GM23338 (cell line): ENCODE results near the gene CACNA1H. TPM values are rescaled to one million over a fixed set of nuclear protein-coding genes. Genes with fewer than 3 reads are reported as not detected.

Experiments used
- ATAC-seq: fragments of 200-7000 bp; cut with Tn5 transposase; 3 replicates; pipeline ENCODE4 v1.9.1; 2020
- DNase-seq: peaks from one replicate; pipeline ENCODE4 v3.0.0-alpha.2; 2015; ENCODE audit warnings: low spot score
- H2AFZ ChIP-seq: fragments of 200-600 bp; sonication (generic); 2 replicates; pipeline ENCODE4 v1.8.0; 2016; ENCODE audit warnings: antibody characterized with exemption, mild to moderate bottlenecking, moderate library complexity
- H3F3A ChIP-seq: fragments of 200-600 bp; sonication (generic); replicated peaks from 2 replicates; pipeline ENCODE4 v1.8.0; 2017; ENCODE audit warnings: antibody characterized with exemption, mixed run types, low read depth
- H3K27ac ChIP-seq: fragments of 200-600 bp; sonication (generic); 2 replicates; pipeline ENCODE4 v1.6.1; 2016; ENCODE audit warnings: low read depth
- H3K27me3 ChIP-seq: fragments of 200-600 bp; sonication (generic); 2 replicates; pipeline ENCODE4 v1.8.0; 2016; ENCODE audit warnings: mild to moderate bottlenecking, mixed run types, moderate library complexity; ENCODE audit not compliant: insufficient read depth
- H3K36me3 ChIP-seq: fragments of 200-600 bp; sonication (generic); 2 replicates; pipeline ENCODE4 v1.8.0; 2016; ENCODE audit warnings: mild to moderate bottlenecking; ENCODE audit not compliant: insufficient read depth
- H3K4me1 ChIP-seq: fragments of 200-600 bp; sonication (generic); 2 replicates; pipeline ENCODE4 v1.8.0; 2016; ENCODE audit warnings: mild to moderate bottlenecking, moderate library complexity; ENCODE audit not compliant: insufficient read depth
- H3K4me2 ChIP-seq: fragments of 200-600 bp; sonication (generic); 2 replicates; pipeline ENCODE4 v1.7.1; 2017; ENCODE audit warnings: mixed run types
- H3K4me3 ChIP-seq: fragments of 200-600 bp; sonication (generic); 2 replicates; pipeline ENCODE4 v1.6.1; 2016; ENCODE audit warnings: mixed run types
- H3K79me2 ChIP-seq: fragments of 200-600 bp; sonication (generic); replicated peaks from 2 replicates; pipeline ENCODE4 v1.8.0; 2017; ENCODE audit warnings: mild to moderate bottlenecking; ENCODE audit not compliant: insufficient read depth
- H3K9me2 ChIP-seq: fragments of 200-600 bp; sonication (generic); 2 replicates; pipeline ENCODE4 v1.8.0; 2017; ENCODE audit not compliant: insufficient read depth
- H4K20me1 ChIP-seq: fragments of 200-600 bp; sonication (generic); replicated peaks from 2 replicates; pipeline ENCODE4 v1.8.0; 2017; ENCODE audit warnings: mild to moderate bottlenecking; ENCODE audit not compliant: insufficient read depth
- H3K27ac Mint-ChIP-seq: 2 replicates; pipeline ENCODE4 v1.8.0; 2020; ENCODE audit warnings: inconsistent platforms, mild to moderate bottlenecking, moderate library complexity, mixed read lengths
- H3K27me3 Mint-ChIP-seq: 3 replicates; pipeline ENCODE4 v1.8.0; 2022; ENCODE audit warnings: low read depth, mild to moderate bottlenecking, moderate library complexity, mixed read lengths, inconsistent platforms; ENCODE audit not compliant: insufficient read depth, poor library complexity
- H3K36me3 Mint-ChIP-seq: 3 replicates; pipeline ENCODE4 v1.8.0; 2021; ENCODE audit warnings: low read depth, mild to moderate bottlenecking, inconsistent platforms, moderate library complexity, mixed read lengths
- H3K4me1 Mint-ChIP-seq: 3 replicates; pipeline ENCODE4 v1.8.0; 2020; ENCODE audit warnings: mild to moderate bottlenecking, inconsistent platforms, mixed read lengths
- H3K4me3 Mint-ChIP-seq: 3 replicates; pipeline ENCODE4 v1.8.0; 2021; ENCODE audit warnings: moderate library complexity, mild to moderate bottlenecking, inconsistent platforms, mixed read lengths
- H3K9me3 Mint-ChIP-seq: 3 replicates; pipeline ENCODE4 v1.8.0; 2020; ENCODE audit warnings: moderate library complexity, mild to moderate bottlenecking, inconsistent platforms, mixed read lengths
- CREB1 ChIP-seq: fragments of 250-450 bp; sonication (Bioruptor Pico); IDR thresholded peaks from 2 replicates; pipeline ENCODE4 v1.5.0; 2020; ENCODE audit warnings: low read depth, mild to moderate bottlenecking, moderate library complexity
- ETS1 ChIP-seq: IDR thresholded peaks from 2 replicates; pipeline ENCODE4 v1.6.1; 2016; ENCODE audit warnings: antibody characterized with exemption
- EZH2 ChIP-seq: fragments of 200-600 bp; sonication (generic); IDR thresholded peaks from one replicate; pipeline ENCODE4 v1.8.0; 2017; ENCODE audit warnings: antibody characterized with exemption, mild to moderate bottlenecking, low read depth; ENCODE audit not compliant: unreplicated experiment
- EZH2phosphoT487 ChIP-seq: fragments of 200-600 bp; sonication (generic); IDR thresholded peaks from one replicate; pipeline ENCODE4 v1.8.1; 2018; ENCODE audit warnings: antibody characterized with exemption; ENCODE audit not compliant: unreplicated experiment
- JUNB ChIP-seq: IDR thresholded peaks from one replicate; pipeline ENCODE4 v1.6.1; 2016; ENCODE audit warnings: antibody characterized with exemption; ENCODE audit not compliant: unreplicated experiment
- NANOG ChIP-seq: IDR thresholded peaks from 2 replicates; pipeline ENCODE4 v1.6.1; 2016; ENCODE audit warnings: antibody characterized with exemption, borderline replicate concordance
- POLR2AphosphoS5 ChIP-seq: IDR thresholded peaks from 2 replicates; pipeline ENCODE4 v1.6.1; 2016; ENCODE audit warnings: antibody characterized with exemption, low read depth
- REST ChIP-seq: IDR thresholded peaks from one replicate; pipeline ENCODE4 v1.6.1; 2018; ENCODE audit warnings: antibody characterized with exemption; ENCODE audit not compliant: unreplicated experiment
- STAT1 ChIP-seq: IDR thresholded peaks from one replicate; pipeline ENCODE4 v1.6.1; 2016; ENCODE audit warnings: antibody characterized with exemption; ENCODE audit not compliant: unreplicated experiment
- ZNF114 ChIP-seq: fragments of 250-450 bp; sonication (Bioruptor Pico); IDR thresholded peaks from 2 replicates; pipeline ENCODE4 v1.5.0; 2020; ENCODE audit warnings: mild to moderate bottlenecking, moderate library complexity
- ZNF331 ChIP-seq: fragments of 250-450 bp; sonication (Bioruptor Pico); IDR thresholded peaks from 2 replicates; pipeline ENCODE4 v1.5.0; 2020; ENCODE audit warnings: low read depth, mild to moderate bottlenecking, moderate library complexity
- ZNF462 ChIP-seq: fragments of 250-450 bp; sonication (Bioruptor Pico); IDR thresholded peaks from 2 replicates; pipeline ENCODE4 v1.5.0; 2020; ENCODE audit warnings: mild to moderate bottlenecking, moderate library complexity
- polyA plus RNA-seq: library from polyadenylated mRNA; unstranded; fragments of >200 nt; fragmentation: Nextera tagmentation; extraction: Ambion mirVana; gene quantifications from 2 replicates; pipeline ENCODE4 v1.2.1, GENCODE V29; 2016
- total RNA-seq: library from RNA; depleted of rRNA; stranded (reverse); fragments of >200 nt; shearing (Covaris generic); gene quantifications from 2 replicates; pipeline ENCODE4 v1.2.3, GENCODE V29; 2014
- TF ChIP-seq, protein P1 (sequence below), 2 experiments: fragments of 200-600 bp in 1 of 2; sonication (generic) in 1 of 2; conservative IDR thresholded peaks; 2 replicates each; pipeline versions ENCODE4 v1.5.1 to v1.6.1; 2016 to 2017; ENCODE audit warnings: antibody characterized with exemption in 2 of 2, low read depth in 2 of 2, mild to moderate bottlenecking in 2 of 2, moderate library complexity in 1 of 2

The CACNA1H gene
- total and polyA plus RNA-seq, 2 experiments from 2014 or later = 3.5 to 43.3 TPM

GRCh38 chr16:1201444-1201843, 48.5 kb downstream of the CACNA1H start:
- H3K4me1 Mint-ChIP-seq = no peaks in the 10 kb centered on the region
- no peak overlapping the region for H2AFZ ChIP-seq
- H4K20me1 ChIP-seq = no peaks in the 10 kb centered on the region; the same call in 1 of the 2 replicates
- no peak overlapping the region for H3K4me2 ChIP-seq
- H3F3A ChIP-seq = no peaks in the 10 kb centered on the region
- H3K4me3 ChIP-seq = no peak overlapping the region
- no peaks in the 10 kb centered on the region for H3K79me2 ChIP-seq
- H3K9me2 ChIP-seq = no peaks in the 10 kb centered on the region
- no peaks in the 10 kb centered on the region for H3K36me3 ChIP-seq
- no peak for DNase-seq
- no peak overlapping the region for H3K27ac ChIP-seq
- H3K4me3 Mint-ChIP-seq = no peak overlapping the region
- no peaks in the 10 kb centered on the region for H3K4me1 ChIP-seq
- H3K36me3 Mint-ChIP-seq = peaks cover 4% of the 10 kb centered on the region; the same call in 2 of the 3 replicates
- 0 out of 3 replicates have a peak, but pooled peaks cover 3% of the 10 kb centered on the region for H3K9me3 Mint-ChIP-seq
- H3K27me3 ChIP-seq = no peaks in the 10 kb centered on the region
- TF ChIP-seq ZNF462 (CRISPR knock-in tag) (no peak), JUNB (no peak), POLR2AphosphoS5 (no peak), STAT1 (no peak), REST (no peak), ETS1 (no peak), ZNF114 (CRISPR knock-in tag) (no peak), NANOG (no peak), EZH2 (no peak), EZH2phosphoT487 (no peak), ZNF331 (no peak), CREB1 (CRISPR knock-in tag) (no peak)
- TF ChIP-seq, protein P1, sequence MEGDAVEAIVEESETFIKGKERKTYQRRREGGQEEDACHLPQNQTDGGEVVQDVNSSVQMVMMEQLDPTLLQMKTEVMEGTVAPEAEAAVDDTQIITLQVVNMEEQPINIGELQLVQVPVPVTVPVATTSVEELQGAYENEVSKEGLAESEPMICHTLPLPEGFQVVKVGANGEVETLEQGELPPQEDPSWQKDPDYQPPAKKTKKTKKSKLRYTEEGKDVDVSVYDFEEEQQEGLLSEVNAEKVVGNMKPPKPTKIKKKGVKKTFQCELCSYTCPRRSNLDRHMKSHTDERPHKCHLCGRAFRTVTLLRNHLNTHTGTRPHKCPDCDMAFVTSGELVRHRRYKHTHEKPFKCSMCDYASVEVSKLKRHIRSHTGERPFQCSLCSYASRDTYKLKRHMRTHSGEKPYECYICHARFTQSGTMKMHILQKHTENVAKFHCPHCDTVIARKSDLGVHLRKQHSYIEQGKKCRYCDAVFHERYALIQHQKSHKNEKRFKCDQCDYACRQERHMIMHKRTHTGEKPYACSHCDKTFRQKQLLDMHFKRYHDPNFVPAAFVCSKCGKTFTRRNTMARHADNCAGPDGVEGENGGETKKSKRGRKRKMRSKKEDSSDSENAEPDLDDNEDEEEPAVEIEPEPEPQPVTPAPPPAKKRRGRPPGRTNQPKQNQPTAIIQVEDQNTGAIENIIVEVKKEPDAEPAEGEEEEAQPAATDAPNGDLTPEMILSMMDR (conservative IDR thresholded peaks at IDR 0.05; ENCODE audit: low read depth in 2 of 2) = no peak
- H3K27me3 Mint-ChIP-seq = peaks cover 8% of the 10 kb centered on the region
- ATAC-seq = no peak
- no peak overlapping the region for H3K27ac Mint-ChIP-seq
